ENCODE measurements around the gene FTO. TPM values are rescaled to one million over a fixed set of nuclear protein-coding genes. Genes with fewer than 3 reads are reported as not detected.

FTO gene
- polyA plus RNA-seq, 3 donors, result 16.8 to 51.0 (median 37.7) TPM

DNA sequence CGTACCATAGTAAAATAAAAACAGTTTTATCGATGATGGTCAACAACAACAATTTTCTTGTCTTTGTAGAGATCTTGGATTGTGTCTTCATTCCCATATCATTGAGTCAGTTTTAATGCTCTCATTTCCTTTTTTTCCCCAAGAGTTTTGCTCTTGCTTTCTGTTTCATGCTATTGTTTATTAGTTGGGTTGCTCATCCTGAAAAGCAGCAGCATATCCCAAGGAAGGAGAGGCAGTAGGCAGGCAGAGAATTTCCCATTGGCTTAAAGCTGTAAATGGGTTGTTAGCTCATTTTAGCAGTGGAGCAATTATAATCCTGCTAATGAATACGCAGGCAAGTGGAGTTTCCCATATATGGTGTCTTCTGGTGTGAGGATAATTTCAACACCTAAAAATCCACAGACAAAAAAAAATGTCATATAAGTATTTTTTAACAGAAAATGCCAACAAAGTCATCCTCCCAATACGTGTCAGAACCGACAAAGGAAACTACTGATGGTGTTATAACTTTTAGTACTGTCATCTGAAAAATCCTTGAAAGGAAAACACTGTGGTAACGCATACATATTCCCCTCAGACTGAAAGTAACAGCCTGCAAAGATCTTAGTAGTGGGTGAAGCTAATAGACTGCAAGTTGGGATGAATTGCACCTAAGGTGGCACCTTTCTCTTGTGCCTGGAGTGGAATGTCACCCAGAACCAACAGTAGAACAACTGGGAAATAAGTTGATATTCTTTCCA lies 218.3 kb downstream of the FTO start:
- Histone ChIP-seq H3K27me3 (ENCODE audit: control insufficient read depth in 2 of 2, insufficient read depth in 2 of 2, low read length in 2 of 2) (no peaks in the 10 kb centered on the region), H3K4me3 (replicated peaks in 1 of 3; ENCODE audit: low read depth in 2 of 3, low read length in 3 of 3) (no peak overlapping the region), H2AFZ (ENCODE audit: insufficient read depth, low read depth, low read length, poor library complexity, severe bottlenecking) (no peak overlapping the region), H3K9ac (ENCODE audit: insufficient read depth, low read length, poor library complexity, severe bottlenecking) (no peak overlapping the region), H3K4me1 (ENCODE audit: control insufficient read depth in 1 of 2, insufficient read depth in 2 of 2, low read length in 2 of 2) (no peaks in the 10 kb centered on the region), H3K79me2 (ENCODE audit: insufficient read depth, low read length) (no peaks in the 10 kb centered on the region), H3K27ac (ENCODE audit: low read depth in 1 of 2, low read length in 2 of 2) (no peak overlapping the region), H3K4me2 (replicated peaks; ENCODE audit: extremely low read depth, low read length, poor library complexity, severe bottlenecking) (no peak overlapping the region), H3K36me3 (replicated peaks in 1 of 2; ENCODE audit: control insufficient read depth in 1 of 2, insufficient read depth in 2 of 2, low read length in 2 of 2) (no peaks in the 10 kb centered on the region), H4K20me1 (ENCODE audit: insufficient read depth, low read length) (no peaks in the 10 kb centered on the region), H3K9me3 (replicated peaks in 1 of 2; ENCODE audit: control insufficient read depth in 1 of 2, insufficient read depth in 1 of 2, low read length in 2 of 2) (no peaks in the 10 kb centered on the region)
- intact Hi-C loops (cut with micrococcal nuclease), result no loop called here
- H3K9me3 Mint-ChIP-seq, result no peaks in the 10 kb centered on the region
- no peak for DNase-seq
- peak overlapping the region in 1 of 7 donors; percentile 15 for H3K27ac Mint-ChIP-seq
- TF ChIP-seq, protein P1, sequence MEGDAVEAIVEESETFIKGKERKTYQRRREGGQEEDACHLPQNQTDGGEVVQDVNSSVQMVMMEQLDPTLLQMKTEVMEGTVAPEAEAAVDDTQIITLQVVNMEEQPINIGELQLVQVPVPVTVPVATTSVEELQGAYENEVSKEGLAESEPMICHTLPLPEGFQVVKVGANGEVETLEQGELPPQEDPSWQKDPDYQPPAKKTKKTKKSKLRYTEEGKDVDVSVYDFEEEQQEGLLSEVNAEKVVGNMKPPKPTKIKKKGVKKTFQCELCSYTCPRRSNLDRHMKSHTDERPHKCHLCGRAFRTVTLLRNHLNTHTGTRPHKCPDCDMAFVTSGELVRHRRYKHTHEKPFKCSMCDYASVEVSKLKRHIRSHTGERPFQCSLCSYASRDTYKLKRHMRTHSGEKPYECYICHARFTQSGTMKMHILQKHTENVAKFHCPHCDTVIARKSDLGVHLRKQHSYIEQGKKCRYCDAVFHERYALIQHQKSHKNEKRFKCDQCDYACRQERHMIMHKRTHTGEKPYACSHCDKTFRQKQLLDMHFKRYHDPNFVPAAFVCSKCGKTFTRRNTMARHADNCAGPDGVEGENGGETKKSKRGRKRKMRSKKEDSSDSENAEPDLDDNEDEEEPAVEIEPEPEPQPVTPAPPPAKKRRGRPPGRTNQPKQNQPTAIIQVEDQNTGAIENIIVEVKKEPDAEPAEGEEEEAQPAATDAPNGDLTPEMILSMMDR (IDR thresholded peaks at IDR 0.05), result no peak
- no CpG with 5 or more reads among the region's 6 CpGs for WGBS (ENCODE audit: insufficient coverage)
- H3K4me1 Mint-ChIP-seq, result peaks cover 3% of the 10 kb centered on the region
- H3K36me3 Mint-ChIP-seq, result peaks cover 2 to 3% of the 10 kb centered on the region in 2 donors
- H3K4me3 Mint-ChIP-seq, result no peak overlapping the region
- H3K27me3 Mint-ChIP-seq (ENCODE audit: low read depth in 3 of 3), result no peaks in the 10 kb centered on the region

DNA sequence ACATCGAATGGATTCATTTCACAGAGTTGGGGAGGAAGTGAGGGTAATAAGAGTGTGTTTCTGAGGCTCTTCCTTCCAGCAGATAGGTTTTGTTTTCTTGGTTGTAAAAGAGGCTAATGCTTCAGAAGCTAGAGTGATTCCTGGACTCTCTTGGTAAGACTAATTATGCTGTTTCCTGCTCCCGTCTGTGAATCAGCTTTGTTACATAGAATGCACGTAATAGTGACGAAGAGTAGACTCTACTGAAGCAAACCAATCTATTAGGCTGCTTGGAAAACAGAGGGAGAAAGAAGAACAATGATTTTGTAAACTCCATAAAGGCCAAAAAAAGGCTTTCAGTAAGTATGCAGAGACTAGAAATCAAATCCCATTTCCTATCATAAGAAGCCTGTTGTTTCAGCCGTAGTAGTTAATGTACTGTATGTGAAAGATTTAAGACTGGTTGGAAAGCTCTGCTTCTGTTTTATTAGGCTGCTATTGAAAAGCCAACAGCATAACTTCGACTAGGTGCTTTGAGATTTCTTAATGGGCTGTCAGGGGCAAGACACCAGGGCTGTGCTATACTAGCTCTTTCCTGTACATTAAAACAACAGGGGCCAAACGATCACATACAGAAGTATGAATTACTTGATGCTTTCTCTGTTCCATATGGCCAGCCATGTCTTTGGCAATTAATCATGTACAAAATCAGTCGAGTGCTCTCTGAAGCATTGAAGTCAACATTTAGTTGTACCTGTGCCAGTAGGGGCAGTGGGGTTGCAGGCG lies 219.0 kb downstream of the FTO start:
- Histone ChIP-seq H3K9ac (ENCODE audit: insufficient read depth, low read length, poor library complexity, severe bottlenecking) (no peak overlapping the region), H4K20me1 (ENCODE audit: insufficient read depth, low read length) (no peaks in the 10 kb centered on the region), H3K79me2 (ENCODE audit: insufficient read depth, low read length) (no peaks in the 10 kb centered on the region), H3K27me3 (ENCODE audit: control insufficient read depth in 2 of 2, insufficient read depth in 2 of 2, low read length in 2 of 2) (no peaks in the 10 kb centered on the region), H3K27ac (ENCODE audit: low read depth in 1 of 2, low read length in 2 of 2) (no peak overlapping the region), H3K9me3 (replicated peaks in 1 of 2; ENCODE audit: control insufficient read depth in 1 of 2, insufficient read depth in 1 of 2, low read length in 2 of 2) (no peaks in the 10 kb centered on the region), H3K36me3 (replicated peaks in 1 of 2; ENCODE audit: control insufficient read depth in 1 of 2, insufficient read depth in 2 of 2, low read length in 2 of 2) (no peaks in the 10 kb centered on the region), H3K4me3 (replicated peaks in 1 of 3; ENCODE audit: low read depth in 2 of 3, low read length in 3 of 3) (no peak overlapping the region), H3K4me2 (replicated peaks; ENCODE audit: extremely low read depth, low read length, poor library complexity, severe bottlenecking) (no peak overlapping the region), H2AFZ (ENCODE audit: insufficient read depth, low read depth, low read length, poor library complexity, severe bottlenecking) (no peak overlapping the region), H3K4me1 (ENCODE audit: control insufficient read depth in 1 of 2, insufficient read depth in 2 of 2, low read length in 2 of 2) (no peaks in the 10 kb centered on the region)
- Mint-ChIP-seq H3K9me3 (no peaks in the 10 kb centered on the region), H3K4me3 (no peak overlapping the region), H3K27me3 (ENCODE audit: low read depth in 3 of 3) (no peaks in the 10 kb centered on the region), H3K36me3 (peaks cover 1 to 3% of the 10 kb centered on the region in 2 donors), H3K4me1 (peaks cover 3% of the 10 kb centered on the region), H3K27ac (no peak overlapping the region)
- TF ChIP-seq, protein P1 (IDR thresholded peaks at IDR 0.05), result no peak
- intact Hi-C loops (cut with micrococcal nuclease), result no loop called here
- DNase-seq, result no peak
- 83% methylated on average over 3 of the region's 9 CpGs for WGBS (ENCODE audit: insufficient coverage)

Measured in CD14-positive monocyte (primary cell).